Natural killer cell (primary cell): ENCODE measurements around the gene GFRA3. TPM values are rescaled to one million over a fixed set of nuclear protein-coding genes. Genes with fewer than 3 reads are reported as not detected.

Experiments used
- ATAC-seq, 3 donors: fragments of 150-1000 bp in 2 of 3; fragments of 200-7000 bp in 1 of 3; cut with Tn5 transposase; 1 replicate in 1 of 3; 2 replicates in 2 of 3; pipeline ENCODE4 v1.10.0; 2021; ENCODE audit warnings: mild to moderate bottlenecking in 2 of 3, moderate library complexity in 2 of 3
- DNase-seq, 2 donors: peaks; one replicate each; pipeline versions ENCODE4 v3.0.0 to v3.0.0-alpha.2; 2013 to 2021; ENCODE audit warnings: mixed read lengths in 1 of 2
- H3K27ac ChIP-seq: one replicate; pipeline ENCODE4 v1.5.1; 2013; ENCODE audit warnings: mild to moderate bottlenecking, low read length
- H3K27me3 ChIP-seq: one replicate; pipeline ENCODE4 v1.6.1; 2013; ENCODE audit warnings: low read length; ENCODE audit not compliant: control insufficient read depth, insufficient read depth
- H3K36me3 ChIP-seq: one replicate; pipeline ENCODE4 v1.6.1; 2013; ENCODE audit warnings: low read length; ENCODE audit not compliant: control insufficient read depth, insufficient read depth
- H3K4me1 ChIP-seq: one replicate; pipeline ENCODE4 v1.6.1; 2013; ENCODE audit warnings: low read length; ENCODE audit not compliant: control insufficient read depth, insufficient read depth
- H3K4me3 ChIP-seq: one replicate; pipeline ENCODE4 v1.5.1; 2013; ENCODE audit warnings: low read length
- H3K9me3 ChIP-seq: one replicate; pipeline ENCODE4 v1.6.1; 2013; ENCODE audit warnings: low read length; ENCODE audit not compliant: control insufficient read depth, insufficient read depth
- H3K27ac Mint-ChIP-seq, 2 donors: one replicate each; pipeline ENCODE4 v1.8.0; 2022; ENCODE audit warnings: mild to moderate bottlenecking in 2 of 2, mixed read lengths in 2 of 2, moderate library complexity in 1 of 2
- H3K27me3 Mint-ChIP-seq, 2 donors: one replicate each; pipeline ENCODE4 v1.8.0; 2022; ENCODE audit warnings: low read depth in 2 of 2, mixed read lengths in 2 of 2
- H3K36me3 Mint-ChIP-seq: one replicate; pipeline ENCODE4 v1.8.0; 2022; ENCODE audit warnings: mixed read lengths
- H3K4me1 Mint-ChIP-seq, 2 donors: one replicate each; pipeline ENCODE4 v1.8.0; 2022; ENCODE audit warnings: mixed read lengths in 2 of 2
- H3K4me3 Mint-ChIP-seq: one replicate; pipeline ENCODE4 v1.8.0; 2022; ENCODE audit warnings: mild to moderate bottlenecking, moderate library complexity, mixed read lengths
- H3K9me3 Mint-ChIP-seq, 2 donors: one replicate each; pipeline ENCODE4 v1.8.0; 2022; ENCODE audit warnings: mixed read lengths in 2 of 2
- CTCF ChIP-seq: fragments of 200-600 bp; IDR thresholded peaks from one replicate; pipeline ENCODE4 v1.8.0; 2022; ENCODE audit warnings: antibody characterized with exemption
- WGBS: methylation state at CpG from one replicate; pipeline ENCODE4 v1.1.7; 2013; ENCODE audit warnings: missing lambda C conversion rate; ENCODE audit not compliant: insufficient coverage; 5-methylcytosine and 5-hydroxymethylcytosine counted together
- intact Hi-C: fragments of 100-400 bp; cut with micrococcal nuclease; formaldehyde crosslinking; loops from one replicate; pipeline ENCODE4 v1.14.2; 2022
- total RNA-seq, 4 donors: library from RNA; stranded (reverse); fragments of 120-200 nt in 1 of 4; gene quantifications; one replicate each; pipeline versions ENCODE4 v1.2.3 to v1.2.4, GENCODE V29; 2013 to 2022

Gene GFRA3
- total RNA-seq, 3 donors from 2014 or later (not counting 1 experiment from before 2014, with no cell fraction given), result not detected

GRCh38 chr5:138272681-138273080, 1.7 kb downstream of the GFRA3 start:
- ATAC-seq (no peak), DNase-seq (no peak)
- no peak overlapping the region for H3K27ac Mint-ChIP-seq
- WGBS, result 100% methylated on average over 4 of the region's 4 CpGs
- H3K4me1 ChIP-seq, result peaks cover 3% of the 10 kb centered on the region
- H3K4me1 Mint-ChIP-seq, result peaks cover 4 to 5% of the 10 kb centered on the region in 2 donors
- no peak for TF ChIP-seq CTCF
- H3K36me3 ChIP-seq, result no peaks in the 10 kb centered on the region
- no peak overlapping the region for H3K4me3 Mint-ChIP-seq
- peaks cover 8% of the 10 kb centered on the region for H3K27me3 ChIP-seq
- H3K4me3 ChIP-seq, result no peak overlapping the region
- no peaks in the 10 kb centered on the region for H3K36me3 Mint-ChIP-seq
- intact Hi-C loops, result no loop called here
- no peaks in the 10 kb centered on the region for H3K9me3 ChIP-seq
- no peaks in the 10 kb centered on the region for H3K9me3 Mint-ChIP-seq
- H3K27me3 Mint-ChIP-seq, result peaks cover 26 to 34% of the 10 kb centered on the region in 2 donors
- no peak overlapping the region for H3K27ac ChIP-seq

- no peaks in the 10 kb centered on the region for H3K36me3 ChIP-seq
- H3K27me3 ChIP-seq, result peaks cover 8% of the 10 kb centered on the region
- H3K4me1 ChIP-seq, result peaks cover 3% of the 10 kb centered on the region
- Mint-ChIP-seq H3K27me3 (peaks cover 32 to 34% of the 10 kb centered on the region in 2 donors), H3K4me3 (no peak overlapping the region), H3K9me3 (no peaks in the 10 kb centered on the region), H3K27ac (no peak overlapping the region), H3K36me3 (no peaks in the 10 kb centered on the region), H3K4me1 (peaks cover 4 to 5% of the 10 kb centered on the region in 2 donors)
- intact Hi-C loops, result no loop called here
- H3K9me3 ChIP-seq, result no peaks in the 10 kb centered on the region
- ATAC-seq (no peak), DNase-seq (no peak)
- no peak for TF ChIP-seq CTCF
- no peak overlapping the region for H3K27ac ChIP-seq
- WGBS, result 83% methylated on average over 5 of the region's 5 CpGs
- no peak overlapping the region for H3K4me3 ChIP-seq
Measured at GRCh38 chr5:138271281-138271680, 3.1 kb downstream of the GFRA3 start.

- Mint-ChIP-seq H3K27ac (no peak overlapping the region), H3K9me3 (no peaks in the 10 kb centered on the region), H3K4me1 (no peaks in the 10 kb centered on the region), H3K36me3 (no peaks in the 10 kb centered on the region), H3K27me3 (peaks cover 20 to 23% of the 10 kb centered on the region in 2 donors), H3K4me3 (no peak overlapping the region)
- Histone ChIP-seq H3K9me3 (no peaks in the 10 kb centered on the region), H3K4me3 (no peak overlapping the region), H3K27ac (no peak overlapping the region), H3K4me1 (no peaks in the 10 kb centered on the region), H3K27me3 (no peaks in the 10 kb centered on the region), H3K36me3 (no peaks in the 10 kb centered on the region)
- ATAC-seq (no peak), DNase-seq (no peak)
- 93% methylated on average over 8 of the region's 8 CpGs for WGBS
- TF ChIP-seq CTCF, result no peak
- intact Hi-C loops, result no loop called here
Measured at GRCh38 chr5:138264183-138264582, 10.2 kb downstream of the GFRA3 start.

- ATAC-seq (no peak), DNase-seq (no peak)
- Histone ChIP-seq H3K4me3 (no peak overlapping the region), H3K27me3 (no peaks in the 10 kb centered on the region), H3K27ac (no peak overlapping the region), H3K9me3 (no peaks in the 10 kb centered on the region), H3K36me3 (no peaks in the 10 kb centered on the region), H3K4me1 (no peaks in the 10 kb centered on the region)
- intact Hi-C loops, result no loop called here
- no peak overlapping the region for H3K4me3 Mint-ChIP-seq
- peaks cover 26 to 27% of the 10 kb centered on the region in 2 donors for H3K27me3 Mint-ChIP-seq
- H3K27ac Mint-ChIP-seq, result no peak overlapping the region
- no peaks in the 10 kb centered on the region for H3K9me3 Mint-ChIP-seq
- TF ChIP-seq CTCF, result no peak
- no peaks in the 10 kb centered on the region for H3K36me3 Mint-ChIP-seq
- no peaks in the 10 kb centered on the region for H3K4me1 Mint-ChIP-seq
- 78% methylated on average over 2 of the region's 3 CpGs for WGBS
Measured at GRCh38 chr5:138263581-138263980, 10.8 kb downstream of the GFRA3 start.
